ENCODE data around the gene NANP.

DNA sequence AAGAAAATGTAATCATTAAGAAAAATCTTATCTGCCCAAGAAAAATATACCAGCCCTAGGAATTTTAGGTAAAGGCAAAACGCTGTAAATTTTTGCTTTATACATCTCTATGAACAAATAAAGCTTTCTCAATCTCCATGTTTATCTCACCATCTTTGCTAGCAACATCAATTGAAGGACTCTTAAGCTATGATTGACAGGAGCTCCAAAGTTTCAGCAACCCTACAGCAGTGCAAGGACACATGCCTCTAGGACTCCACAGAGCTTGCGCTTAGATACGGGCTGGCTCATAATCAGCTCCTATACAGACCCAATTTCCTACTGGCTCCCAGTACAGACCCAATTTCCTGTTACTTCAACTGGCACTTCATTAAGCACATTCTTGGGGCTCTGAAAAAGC lies 4.3 kb downstream of the NANP start:
- TF ChIP-seq, protein P1, sequence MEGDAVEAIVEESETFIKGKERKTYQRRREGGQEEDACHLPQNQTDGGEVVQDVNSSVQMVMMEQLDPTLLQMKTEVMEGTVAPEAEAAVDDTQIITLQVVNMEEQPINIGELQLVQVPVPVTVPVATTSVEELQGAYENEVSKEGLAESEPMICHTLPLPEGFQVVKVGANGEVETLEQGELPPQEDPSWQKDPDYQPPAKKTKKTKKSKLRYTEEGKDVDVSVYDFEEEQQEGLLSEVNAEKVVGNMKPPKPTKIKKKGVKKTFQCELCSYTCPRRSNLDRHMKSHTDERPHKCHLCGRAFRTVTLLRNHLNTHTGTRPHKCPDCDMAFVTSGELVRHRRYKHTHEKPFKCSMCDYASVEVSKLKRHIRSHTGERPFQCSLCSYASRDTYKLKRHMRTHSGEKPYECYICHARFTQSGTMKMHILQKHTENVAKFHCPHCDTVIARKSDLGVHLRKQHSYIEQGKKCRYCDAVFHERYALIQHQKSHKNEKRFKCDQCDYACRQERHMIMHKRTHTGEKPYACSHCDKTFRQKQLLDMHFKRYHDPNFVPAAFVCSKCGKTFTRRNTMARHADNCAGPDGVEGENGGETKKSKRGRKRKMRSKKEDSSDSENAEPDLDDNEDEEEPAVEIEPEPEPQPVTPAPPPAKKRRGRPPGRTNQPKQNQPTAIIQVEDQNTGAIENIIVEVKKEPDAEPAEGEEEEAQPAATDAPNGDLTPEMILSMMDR (IDR thresholded peaks at IDR 0.05), result no peak
- TF ChIP-seq MXI1 (IDR thresholded peaks at IDR 0.05; ENCODE audit: low read depth, low read length) (no peak), RXRA (IDR thresholded peaks at IDR 0.05; ENCODE audit: borderline replicate concordance, low read depth) (no peak), POLR2AphosphoS5 (IDR thresholded peaks at IDR 0.05; ENCODE audit: low read depth, low read length) (no peak), TAF1 (IDR thresholded peaks at IDR 0.05; ENCODE audit: borderline replicate concordance, low read depth, low read length) (no peak), EP300 (IDR thresholded peaks at IDR 0.05; ENCODE audit: borderline replicate concordance in 1 of 2, low read depth in 1 of 2, low read length in 1 of 2) (no peak), GATA2 (CRISPR knock-in tag; IDR thresholded peaks at IDR 0.05) (no peak), FOXM1 (IDR thresholded peaks at IDR 0.05; ENCODE audit: low read depth) (no peak)
- TF ChIP-seq, protein P2, sequence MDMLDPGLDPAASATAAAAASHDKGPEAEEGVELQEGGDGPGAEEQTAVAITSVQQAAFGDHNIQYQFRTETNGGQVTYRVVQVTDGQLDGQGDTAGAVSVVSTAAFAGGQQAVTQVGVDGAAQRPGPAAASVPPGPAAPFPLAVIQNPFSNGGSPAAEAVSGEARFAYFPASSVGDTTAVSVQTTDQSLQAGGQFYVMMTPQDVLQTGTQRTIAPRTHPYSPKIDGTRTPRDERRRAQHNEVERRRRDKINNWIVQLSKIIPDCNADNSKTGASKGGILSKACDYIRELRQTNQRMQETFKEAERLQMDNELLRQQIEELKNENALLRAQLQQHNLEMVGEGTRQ (IDR thresholded peaks at IDR 0.05; ENCODE audit: borderline replicate concordance, low read depth, low read length), result no peak
- TF ChIP-seq, protein P3, sequence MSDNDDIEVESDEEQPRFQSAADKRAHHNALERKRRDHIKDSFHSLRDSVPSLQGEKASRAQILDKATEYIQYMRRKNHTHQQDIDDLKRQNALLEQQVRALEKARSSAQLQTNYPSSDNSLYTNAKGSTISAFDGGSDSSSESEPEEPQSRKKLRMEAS (IDR thresholded peaks at IDR 0.05; ENCODE audit: low read depth), result no peak

Data from SK-N-SH (cell line).